Peyer's patch (tissue), 4 donors: ENCODE data around the gene LRG1. TPM values are rescaled to one million over a fixed set of nuclear protein-coding genes. Genes with fewer than 3 reads are reported as not detected.

Source experiments
- DNase-seq, 3 donors: peaks; one replicate each; pipeline ENCODE4 v3.0.0-alpha.2; 2017 to 2019
- H3K27ac ChIP-seq, 4 donors: fragments of 200-600 bp; sonication (generic); one replicate each; pipeline ENCODE4 v1.5.1; 2016 to 2019
- H3K27me3 ChIP-seq, 2 donors: fragments of 200-600 bp; sonication (generic); one replicate each; pipeline ENCODE4 v1.5.1; 2019
- H3K36me3 ChIP-seq, 3 donors: fragments of 200-600 bp; sonication (generic); one replicate each; pipeline ENCODE4 v1.5.1; 2016 to 2019
- H3K4me1 ChIP-seq, 4 donors: fragments of 200-600 bp; sonication (generic); one replicate each; pipeline ENCODE4 v1.5.1; 2016 to 2019
- H3K4me3 ChIP-seq, 4 donors: fragments of 200-600 bp; sonication (generic); 1 replicate in 3 of 4; 2 replicates in 1 of 4; pipeline ENCODE4 v1.5.1; 2016 to 2019; ENCODE audit warnings: mild to moderate bottlenecking in 1 of 4
- H3K9me3 ChIP-seq, 4 donors: fragments of 200-600 bp; sonication (generic); one replicate each; pipeline ENCODE4 v1.5.1; 2016 to 2019; ENCODE audit warnings: mild to moderate bottlenecking in 1 of 4
- POLR2A ChIP-seq, 2 donors: fragments of 450-650 bp; IDR thresholded peaks; one replicate each; pipeline ENCODE4 v1.5.1; 2017; ENCODE audit warnings: antibody characterized with exemption in 2 of 2, mild to moderate bottlenecking in 2 of 2, moderate library complexity in 2 of 2
- total RNA-seq, 4 donors: library from RNA; depleted of rRNA; stranded (reverse); fragments of >200 nt; gene quantifications; one replicate each; pipeline ENCODE4 v1.1.0, GENCODE V29; 2016
- TF ChIP-seq, protein P1 (sequence below), 6 experiments: fragments of 450-650 bp in 4 of 6; fragments of 200-600 bp in 2 of 6; sonication (generic) in 1 of 6; IDR thresholded peaks; one replicate each; pipeline ENCODE4 v1.5.1; 2017 to 2019; ENCODE audit warnings: antibody characterized with exemption in 6 of 6, mild to moderate bottlenecking in 3 of 6, moderate library complexity in 1 of 6

LRG1 gene
- total RNA-seq, 4 donors from 2014 or later, result 1.7 to 3.5 (median 3.0) TPM

DNA sequence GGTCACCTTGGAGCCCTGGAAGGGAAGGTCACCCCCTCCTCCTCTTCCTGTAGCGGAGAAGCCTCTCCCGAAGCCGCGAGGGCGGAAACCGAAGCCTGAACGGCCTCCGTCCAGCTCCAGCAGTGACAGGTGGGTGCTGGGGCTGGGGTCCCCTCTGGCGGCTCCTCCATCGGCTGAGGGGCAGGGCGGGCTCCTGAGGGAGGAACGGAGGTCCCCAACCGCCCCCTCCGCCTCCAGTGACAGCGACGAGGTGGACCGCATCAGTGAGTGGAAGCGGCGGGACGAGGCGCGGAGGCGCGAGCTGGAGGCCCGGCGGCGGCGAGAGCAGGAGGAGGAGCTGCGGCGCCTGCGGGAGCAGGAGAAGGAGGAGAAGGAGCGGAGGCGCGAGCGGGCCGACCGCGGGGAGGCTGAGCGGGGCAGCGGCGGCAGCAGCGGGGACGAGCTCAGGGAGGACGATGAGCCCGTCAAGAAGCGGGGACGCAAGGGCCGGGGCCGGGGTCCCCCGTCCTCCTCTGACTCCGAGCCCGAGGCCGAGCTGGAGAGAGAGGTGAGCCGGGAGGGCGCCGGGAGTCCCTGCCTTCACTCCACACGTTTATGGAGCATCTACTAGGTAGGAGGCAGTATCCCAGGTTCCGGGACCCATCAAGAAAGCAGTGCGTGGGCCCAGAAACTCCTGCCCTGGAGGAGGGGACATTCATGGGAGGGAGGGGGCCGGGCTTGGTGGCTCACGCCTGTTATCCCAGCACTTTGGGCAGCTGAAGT is 45.7 kb downstream of the LRG1 start:
- no peaks in the 10 kb centered on the region for H3K9me3 ChIP-seq
- peaks cover 0 to 75% (median 0%) of the 10 kb centered on the region in 3 donors for H3K36me3 ChIP-seq
- H3K4me1 ChIP-seq, result no peaks in the 10 kb centered on the region
- no peak overlapping the region for H3K4me3 ChIP-seq
- H3K27ac ChIP-seq, result no peak overlapping the region
- no peak for DNase-seq
- no peaks in the 10 kb centered on the region for H3K27me3 ChIP-seq
- no peak for TF ChIP-seq POLR2A (IDR thresholded peaks at IDR 0.05)
- TF ChIP-seq, protein P1, sequence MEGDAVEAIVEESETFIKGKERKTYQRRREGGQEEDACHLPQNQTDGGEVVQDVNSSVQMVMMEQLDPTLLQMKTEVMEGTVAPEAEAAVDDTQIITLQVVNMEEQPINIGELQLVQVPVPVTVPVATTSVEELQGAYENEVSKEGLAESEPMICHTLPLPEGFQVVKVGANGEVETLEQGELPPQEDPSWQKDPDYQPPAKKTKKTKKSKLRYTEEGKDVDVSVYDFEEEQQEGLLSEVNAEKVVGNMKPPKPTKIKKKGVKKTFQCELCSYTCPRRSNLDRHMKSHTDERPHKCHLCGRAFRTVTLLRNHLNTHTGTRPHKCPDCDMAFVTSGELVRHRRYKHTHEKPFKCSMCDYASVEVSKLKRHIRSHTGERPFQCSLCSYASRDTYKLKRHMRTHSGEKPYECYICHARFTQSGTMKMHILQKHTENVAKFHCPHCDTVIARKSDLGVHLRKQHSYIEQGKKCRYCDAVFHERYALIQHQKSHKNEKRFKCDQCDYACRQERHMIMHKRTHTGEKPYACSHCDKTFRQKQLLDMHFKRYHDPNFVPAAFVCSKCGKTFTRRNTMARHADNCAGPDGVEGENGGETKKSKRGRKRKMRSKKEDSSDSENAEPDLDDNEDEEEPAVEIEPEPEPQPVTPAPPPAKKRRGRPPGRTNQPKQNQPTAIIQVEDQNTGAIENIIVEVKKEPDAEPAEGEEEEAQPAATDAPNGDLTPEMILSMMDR (IDR thresholded peaks at IDR 0.05), result no peak

DNA sequence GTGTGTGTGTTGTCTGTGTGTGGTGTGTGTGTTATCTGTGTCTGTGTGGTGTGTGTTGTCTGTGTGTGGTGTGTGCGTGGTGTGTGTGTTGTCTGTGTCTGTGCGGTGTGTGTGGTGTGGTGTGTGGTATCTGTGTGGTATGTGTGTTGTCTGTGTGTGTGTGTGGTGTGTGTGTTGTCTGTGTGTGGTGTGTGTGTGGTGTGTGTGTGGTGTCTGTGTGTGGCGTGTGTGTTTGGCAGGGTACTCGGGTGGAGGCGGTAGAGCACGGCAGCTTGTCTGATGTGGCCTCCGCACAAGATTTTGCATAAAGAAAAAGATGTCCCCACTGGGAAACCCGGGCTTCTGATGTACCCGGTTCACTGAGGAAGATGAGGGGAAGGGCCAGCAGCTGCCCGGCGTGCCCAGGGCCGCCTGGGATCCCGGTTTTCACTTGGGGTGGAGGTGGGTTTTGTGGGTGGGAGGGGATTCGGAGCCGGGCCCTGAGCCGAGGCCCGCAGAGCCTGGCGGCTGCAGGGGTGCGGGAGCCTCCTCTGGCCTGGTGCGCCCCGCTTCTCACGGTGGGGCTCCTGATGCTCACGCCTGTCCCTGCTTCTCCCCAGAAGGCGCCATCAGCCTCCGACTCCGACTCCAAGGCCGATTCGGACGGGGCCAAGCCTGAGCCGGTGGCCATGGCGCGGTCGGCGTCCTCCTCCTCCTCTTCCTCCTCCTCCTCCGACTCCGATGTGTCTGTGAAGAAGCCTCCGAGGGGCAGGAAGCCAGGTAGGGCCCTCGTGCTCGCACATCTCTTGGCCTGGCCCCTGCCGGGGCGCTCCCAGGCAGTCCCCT is 46.5 kb downstream of the LRG1 start:
- Histone ChIP-seq H3K36me3 (peaks cover 0 to 75% (median 0%) of the 10 kb centered on the region in 3 donors), H3K27me3 (no peaks in the 10 kb centered on the region), H3K4me3 (no peak overlapping the region), H3K27ac (no peak overlapping the region), H3K4me1 (no peaks in the 10 kb centered on the region), H3K9me3 (no peaks in the 10 kb centered on the region)
- no peak for TF ChIP-seq POLR2A (IDR thresholded peaks at IDR 0.05)
- TF ChIP-seq, protein P1 (IDR thresholded peaks at IDR 0.05), result no peak
- DNase-seq, result no peak

- Histone ChIP-seq H3K4me1 (no peaks in the 10 kb centered on the region), H3K27ac (no peak overlapping the region), H3K9me3 (no peaks in the 10 kb centered on the region), H3K27me3 (no peaks in the 10 kb centered on the region), H3K36me3 (peaks cover 0 to 70% (median 0%) of the 10 kb centered on the region in 3 donors), H3K4me3 (no peak overlapping the region)
- DNase-seq, result no peak
- TF ChIP-seq, protein P1 (IDR thresholded peaks at IDR 0.05), result no peak
- TF ChIP-seq POLR2A (IDR thresholded peaks at IDR 0.05), result no peak
Measured at GRCh38 chr19:4492337-4493103, 47.3 kb downstream of the LRG1 start.

DNA sequence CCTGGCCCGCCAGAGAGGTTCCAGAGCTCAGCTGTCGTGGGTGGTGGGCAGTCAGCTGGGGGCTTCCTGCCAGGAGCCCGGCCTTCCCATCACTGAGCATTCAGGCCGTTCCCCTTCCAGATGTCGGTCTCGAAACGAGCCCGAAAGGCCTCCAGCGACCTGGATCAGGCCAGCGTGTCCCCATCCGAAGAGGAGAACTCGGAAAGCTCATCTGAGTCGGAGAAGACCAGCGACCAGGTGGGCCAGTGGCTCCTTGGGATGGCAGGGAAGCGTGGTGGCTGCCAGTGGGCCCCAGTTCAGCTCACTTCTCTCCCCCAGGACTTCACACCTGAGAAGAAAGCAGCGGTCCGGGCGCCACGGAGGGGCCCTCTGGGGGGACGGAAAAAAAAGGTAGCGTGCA is 48.4 kb downstream of the LRG1 start:
- no peak for DNase-seq
- H3K27ac ChIP-seq, result no peak overlapping the region
- H3K36me3 ChIP-seq, result peaks cover 0 to 62% (median 0%) of the 10 kb centered on the region in 3 donors
- no peaks in the 10 kb centered on the region for H3K27me3 ChIP-seq
- no peaks in the 10 kb centered on the region for H3K9me3 ChIP-seq
- no peak overlapping the region for H3K4me3 ChIP-seq
- no peak for TF ChIP-seq POLR2A (IDR thresholded peaks at IDR 0.05)
- TF ChIP-seq, protein P1 (IDR thresholded peaks at IDR 0.05), result no peak
- no peaks in the 10 kb centered on the region for H3K4me1 ChIP-seq

GRCh38 chr19:4488496-4488895 is 51.3 kb downstream of the LRG1 start:
- Histone ChIP-seq H3K4me3 (no peak overlapping the region), H3K27me3 (no peaks in the 10 kb centered on the region), H3K36me3 (peaks cover 0 to 45% (median 0%) of the 10 kb centered on the region in 3 donors), H3K4me1 (no peaks in the 10 kb centered on the region), H3K9me3 (no peaks in the 10 kb centered on the region), H3K27ac (no peak overlapping the region)
- TF ChIP-seq, protein P1 (IDR thresholded peaks at IDR 0.05), result no peak
- TF ChIP-seq POLR2A (IDR thresholded peaks at IDR 0.05), result no peak
- no peak for DNase-seq
